T-helper 1 cell (primary cell): ENCODE measurements around the gene SRRM4.

ENCODE experiments used
- DNase-seq, 5 donors: peaks; one replicate each; pipeline ENCODE4 v3.0.0-alpha.2; 2012 to 2020

SRRM4 gene

GRCh38 chr12:119206348-119207062, 225.2 kb downstream of the SRRM4 start:
- no peak for DNase-seq

- no peak for DNase-seq
These were observed 225.8 kb downstream of the SRRM4 start for GRCh38 chr12:119207063-119207560.

DNA sequence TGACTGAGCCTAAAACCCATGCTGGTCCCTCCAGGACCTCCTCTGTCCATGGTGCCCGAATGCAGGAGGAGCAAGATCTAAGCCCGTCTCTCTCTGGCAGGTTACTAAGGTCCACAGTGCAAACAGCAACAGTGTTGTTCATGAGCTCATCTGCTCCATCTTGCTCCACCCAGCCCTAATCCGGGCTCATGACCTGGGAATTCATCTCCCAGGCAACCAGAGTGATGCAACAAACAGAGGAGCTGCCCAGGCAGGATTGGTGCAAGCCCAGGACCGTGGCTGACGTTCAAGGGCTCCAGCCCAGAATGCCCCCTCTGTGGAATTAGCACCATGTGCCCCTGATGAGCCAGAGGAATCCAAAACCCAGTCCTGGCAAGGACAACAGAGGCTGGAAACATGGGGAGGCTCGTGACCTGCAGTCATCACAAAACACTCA, 227.3 kb downstream of the SRRM4 start:
- no peak for DNase-seq

DNA sequence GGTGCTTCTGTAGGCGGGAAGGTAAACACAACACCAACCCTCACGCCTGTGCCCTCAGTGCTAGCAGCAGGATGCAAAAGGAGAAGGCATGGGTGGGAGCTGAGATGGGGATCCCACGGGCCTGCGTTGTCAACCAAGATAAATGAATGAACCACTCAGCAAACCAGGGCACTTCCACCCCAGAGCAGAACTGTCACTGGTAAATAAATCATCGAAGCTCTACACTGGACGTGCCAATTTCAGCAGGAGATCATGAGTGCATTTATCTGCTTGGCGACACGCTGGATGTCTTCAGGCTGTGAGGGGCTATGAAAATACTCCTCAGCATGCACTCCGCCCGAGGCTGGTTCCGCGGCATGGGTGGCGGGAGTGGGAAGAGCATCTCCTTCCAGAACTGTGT, 230.5 kb downstream of the SRRM4 start:
- DNase-seq: no peak
